Occipital lobe (tissue), 2 donors: ENCODE measurements around the gene TTLL10. TPM values are rescaled to one million over a fixed set of nuclear protein-coding genes. Genes with fewer than 3 reads are reported as not detected.
A peak's percentile ranks its signal among the peaks of the same experiment; 100 is the strongest.
"Not testable (repeated sequence)": the region's sequence is repeated elsewhere in the genome, so short reads cannot be mapped to it uniquely, and the experiment has no call there.

Experiments used
- DNase-seq: peaks from one replicate; lab custom pipeline; 2025; lab: John Stamatoyannopoulos, UW
- total RNA-seq: library from RNA; depleted of rRNA; stranded (reverse); fragments of >200 nt; gene quantifications from one replicate; pipeline ENCODE4 v1.2.3, GENCODE V29; 2014

TTLL10 gene
- total RNA-seq, 1 donor from 2014 or later: not detected

DNA sequence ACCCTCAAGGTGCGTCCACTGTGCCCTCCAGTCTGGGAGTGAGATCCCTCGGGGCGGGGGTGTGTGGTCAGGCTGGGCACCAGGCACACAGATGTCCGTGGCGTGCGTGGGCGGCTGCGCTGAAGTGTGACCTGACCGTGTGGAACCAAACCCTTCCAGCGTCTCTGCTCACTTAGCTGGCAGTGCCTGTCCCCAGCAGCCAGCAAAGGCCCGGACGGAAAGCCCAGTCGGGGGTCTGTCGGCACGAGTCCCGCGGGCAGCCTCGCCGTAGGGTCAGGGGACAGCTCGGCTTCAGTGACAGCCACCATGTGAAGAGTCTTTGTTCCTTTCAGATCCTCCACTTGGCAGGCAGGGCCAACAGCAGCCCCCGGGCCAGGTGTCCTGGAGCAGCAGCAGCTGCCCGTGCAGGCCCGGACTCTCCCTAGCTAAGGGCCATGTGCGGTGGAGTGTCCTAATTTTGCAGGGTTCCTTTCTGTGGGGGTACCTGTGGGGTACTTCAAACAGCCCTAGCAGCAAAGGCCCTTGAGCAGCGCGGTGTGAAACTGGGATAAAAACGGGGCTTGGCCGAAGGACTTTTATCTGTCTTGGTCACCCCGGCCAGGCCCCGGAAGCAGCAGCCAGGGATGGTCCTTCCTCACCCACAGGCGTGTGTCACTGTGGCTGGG is 11.6 kb downstream of the TTLL10 start:
- peak; percentile 14 for DNase-seq

DNA sequence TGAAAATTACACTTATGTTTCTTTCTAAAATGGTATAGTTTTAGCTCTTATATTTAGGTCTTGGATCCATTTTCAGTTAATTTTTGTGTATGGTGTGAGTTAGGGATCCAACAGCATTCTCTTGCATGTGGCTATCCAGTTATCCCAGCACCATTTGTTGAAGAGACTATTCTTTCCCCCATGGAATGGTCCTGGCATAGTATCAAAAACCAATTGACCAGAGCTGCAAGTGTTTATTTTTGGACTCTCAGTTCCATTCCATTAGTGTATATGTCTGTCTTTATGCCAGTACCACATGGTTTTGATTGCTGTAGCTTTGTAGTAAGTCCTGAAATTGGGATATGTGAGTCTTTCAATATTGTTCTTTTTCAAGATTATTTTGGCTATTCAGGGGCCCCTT is 14.3 kb downstream of the TTLL10 start:
- DNase-seq: no peak

DNA sequence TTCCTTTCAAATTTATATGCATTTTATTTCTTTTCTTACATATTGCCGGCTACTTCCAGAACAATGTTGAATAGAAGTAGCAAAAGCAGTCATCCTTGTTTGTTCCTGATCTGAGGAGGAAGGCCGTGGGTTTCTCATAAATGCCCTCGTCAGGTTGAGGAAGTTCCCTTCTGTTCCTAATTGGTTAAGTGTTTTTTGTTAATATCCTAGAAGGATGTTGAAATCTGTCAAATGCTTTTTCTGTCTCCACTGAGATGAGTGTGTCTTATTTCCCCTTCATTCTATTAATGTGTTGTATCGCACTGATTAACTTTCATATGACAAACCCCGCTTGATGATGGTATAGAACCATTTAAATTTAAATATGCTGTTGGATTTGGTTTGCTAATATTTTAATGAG is 15.4 kb downstream of the TTLL10 start:
- no peak for DNase-seq

DNA sequence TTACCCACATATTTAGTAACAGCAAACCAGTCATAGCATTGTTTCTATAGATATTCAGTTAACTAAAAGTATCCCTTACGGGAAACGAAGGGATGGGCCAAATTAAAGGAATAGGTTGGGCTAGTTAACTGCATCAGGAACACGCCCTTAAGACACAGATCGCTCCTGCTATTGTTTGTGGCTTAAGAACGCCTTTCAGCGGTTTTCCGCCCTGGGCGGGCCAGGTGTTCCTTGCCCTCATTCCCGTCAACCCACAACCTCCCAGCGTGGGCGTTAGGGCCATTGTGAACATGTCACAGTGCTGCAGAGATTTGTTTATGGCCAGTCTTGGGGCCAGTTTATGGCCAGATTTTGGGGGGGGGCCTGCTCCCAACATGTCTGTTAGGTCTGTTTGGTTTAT is 18.1 kb downstream of the TTLL10 start:
- no peak for DNase-seq

DNA sequence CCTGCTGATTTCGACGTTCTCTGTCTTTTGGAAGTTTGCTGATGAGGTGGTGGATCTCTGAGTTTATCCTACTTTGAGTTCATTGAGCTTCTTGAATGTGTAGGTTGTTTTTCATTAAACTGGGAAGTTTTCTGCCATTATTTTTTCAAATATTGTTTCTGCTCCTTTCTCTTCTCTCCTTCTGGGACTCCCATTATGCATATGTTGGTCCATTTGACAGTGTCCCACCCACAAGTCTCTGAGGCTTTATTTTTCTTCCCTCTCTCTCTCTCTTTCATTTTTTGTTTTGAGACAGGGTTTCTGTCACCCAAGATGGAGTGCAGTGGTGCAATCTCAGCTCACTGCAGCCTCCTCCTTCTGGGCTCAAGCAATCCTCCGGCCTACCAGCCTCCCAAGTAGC is 21.0 kb downstream of the TTLL10 start:
- DNase-seq: no peak

DNA sequence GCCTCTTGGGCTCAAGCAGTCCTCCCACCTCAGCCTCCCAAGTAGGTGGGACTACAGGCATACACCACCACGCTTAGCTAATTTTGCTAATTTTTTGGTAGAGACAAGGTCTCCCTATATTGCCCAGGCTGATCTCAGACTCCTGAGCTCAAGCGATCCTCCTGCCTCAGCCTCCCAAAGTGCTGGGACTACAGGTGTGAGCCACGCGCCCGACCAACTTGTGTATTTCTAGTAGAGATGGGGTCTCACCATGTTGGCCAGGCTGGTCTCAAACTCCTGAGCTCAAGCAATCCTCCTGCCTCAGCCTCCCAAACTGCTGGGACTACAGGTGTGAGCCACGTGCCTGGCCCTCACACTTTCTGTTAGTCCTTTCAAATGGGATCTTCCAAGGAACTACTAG is 22.0 kb downstream of the TTLL10 start:
- not testable (repeated sequence) for DNase-seq

DNA sequence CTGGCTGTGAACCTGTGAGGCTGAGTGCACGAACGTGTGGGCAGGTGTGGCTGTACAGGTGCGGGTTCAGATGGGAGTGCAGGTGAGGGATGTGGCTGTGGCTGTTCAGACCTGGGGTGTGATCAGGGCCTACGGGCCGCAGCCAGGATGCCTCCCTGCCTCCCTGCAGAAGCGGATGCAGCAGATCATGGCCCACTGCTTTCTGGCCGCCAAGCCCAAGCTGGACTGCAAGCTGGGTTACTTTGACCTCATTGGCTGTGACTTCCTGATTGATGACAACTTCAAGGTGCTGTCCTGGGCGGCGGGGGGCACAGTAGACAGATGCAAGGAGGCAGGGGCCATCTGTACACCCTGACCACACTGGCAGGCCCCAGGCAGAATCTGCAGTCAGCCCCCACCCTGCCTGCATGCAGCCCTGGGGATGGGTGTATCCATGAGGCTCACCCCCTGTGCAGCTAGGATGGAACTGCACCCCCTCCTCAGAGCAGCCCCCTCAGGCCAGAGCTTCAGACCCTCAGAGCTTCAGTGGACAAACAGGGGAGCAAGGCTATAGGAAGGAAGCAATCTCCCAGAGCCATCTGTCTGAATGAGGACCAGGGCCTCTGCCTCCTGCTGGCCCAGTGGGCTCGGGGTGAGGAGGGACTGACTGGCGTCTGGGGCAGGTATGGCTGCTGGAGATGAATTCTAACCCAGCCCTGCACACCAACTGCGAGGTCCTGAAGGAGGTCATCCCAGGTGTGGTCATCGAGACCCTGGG is 22.9 kb downstream of the TTLL10 start:
- no peak for DNase-seq

DNA sequence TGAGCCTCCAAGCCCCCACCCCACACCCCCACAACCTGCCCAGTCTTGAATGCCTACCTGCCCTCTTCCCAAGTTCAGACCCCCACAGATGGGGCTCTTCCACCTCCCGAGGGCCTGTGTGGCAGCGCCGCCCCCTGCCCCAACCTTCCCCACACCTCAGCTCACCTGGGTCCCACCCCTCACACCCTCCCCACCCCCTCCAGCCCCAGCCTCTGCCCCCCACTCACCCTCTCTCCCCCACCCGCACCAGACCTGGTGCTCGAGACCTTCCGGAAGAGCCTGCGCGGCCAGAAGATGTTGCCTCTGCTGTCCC is 23.5 kb downstream of the TTLL10 start:
- no peak for DNase-seq

DNA sequence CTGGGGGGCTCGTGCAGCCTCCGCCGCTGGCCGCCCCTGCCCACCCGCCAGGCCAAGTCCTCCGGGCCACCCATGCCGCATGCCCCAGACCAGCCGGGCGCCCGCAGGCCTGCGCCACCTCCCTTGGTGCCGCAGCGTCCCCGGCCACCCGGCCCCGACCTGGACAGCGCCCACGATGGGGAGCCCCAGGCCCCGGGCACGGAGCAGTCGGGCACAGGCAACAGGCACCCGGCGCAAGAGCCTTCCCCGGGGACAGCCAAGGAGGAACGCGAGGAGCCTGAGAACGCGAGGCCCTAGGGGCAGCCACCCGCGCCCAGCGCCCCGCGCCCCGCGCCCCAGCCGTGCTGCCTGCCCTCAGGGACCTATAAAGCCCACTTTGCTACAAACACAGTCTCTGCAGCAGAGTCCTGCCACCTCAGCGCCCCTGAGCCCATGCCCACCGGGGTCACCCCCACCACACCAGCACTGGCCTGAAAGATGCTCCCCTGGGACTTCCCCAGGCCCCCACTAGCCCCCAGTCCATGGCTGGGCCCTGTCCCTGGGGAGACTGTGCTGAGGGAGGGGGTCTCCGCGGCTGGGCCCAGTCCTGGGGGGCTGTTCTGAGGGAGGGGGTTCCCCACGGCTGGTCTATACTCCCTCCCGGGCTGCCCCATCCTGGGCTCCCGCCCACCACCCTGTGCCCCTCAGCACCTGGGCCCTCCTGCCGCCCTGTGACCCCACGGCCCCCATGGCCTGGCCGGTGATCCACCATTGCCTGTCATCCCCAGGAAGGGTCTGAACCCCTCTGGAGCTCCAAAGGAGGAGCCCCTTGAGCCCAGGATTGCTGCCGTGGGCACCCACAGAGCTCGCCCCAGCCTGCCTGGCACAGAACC is 24.1 kb downstream of the TTLL10 start:
- DNase-seq: no peak

DNA sequence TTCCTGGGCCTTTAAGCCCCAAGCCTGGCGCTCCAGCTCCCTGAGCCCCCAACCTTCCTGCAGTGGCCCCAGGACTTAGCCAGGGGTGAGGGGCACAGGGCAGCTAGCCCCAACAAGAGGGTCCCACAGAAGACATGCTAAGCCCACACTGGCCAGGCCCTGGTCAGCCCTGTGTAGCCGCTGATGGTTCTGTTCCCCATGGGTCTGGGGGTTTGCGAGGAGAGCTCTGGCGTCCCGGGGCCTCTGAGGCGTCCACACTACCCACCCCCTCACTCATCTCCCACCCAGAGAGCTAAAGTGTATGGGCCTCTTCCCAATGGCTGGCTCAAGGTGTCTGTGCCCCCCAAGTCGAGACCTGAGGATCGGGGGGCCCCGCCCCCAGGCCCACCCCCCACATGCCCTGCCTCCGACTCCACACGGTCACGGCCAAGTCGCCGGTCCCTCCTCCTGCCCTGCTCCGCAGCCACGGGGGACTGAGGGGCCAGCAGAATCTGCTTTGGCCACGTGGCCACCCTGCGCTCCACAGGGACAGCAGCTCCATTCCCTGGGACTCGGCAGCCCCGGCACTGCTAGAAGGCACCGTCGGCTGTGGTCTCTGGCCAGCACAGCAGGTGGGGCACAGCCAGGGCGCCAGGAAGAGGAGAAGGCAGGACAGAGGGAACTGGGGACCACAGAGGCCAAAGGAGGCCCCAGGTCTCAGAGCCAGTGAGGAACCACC is 24.9 kb downstream of the TTLL10 start:
- DNase-seq: no peak

DNA sequence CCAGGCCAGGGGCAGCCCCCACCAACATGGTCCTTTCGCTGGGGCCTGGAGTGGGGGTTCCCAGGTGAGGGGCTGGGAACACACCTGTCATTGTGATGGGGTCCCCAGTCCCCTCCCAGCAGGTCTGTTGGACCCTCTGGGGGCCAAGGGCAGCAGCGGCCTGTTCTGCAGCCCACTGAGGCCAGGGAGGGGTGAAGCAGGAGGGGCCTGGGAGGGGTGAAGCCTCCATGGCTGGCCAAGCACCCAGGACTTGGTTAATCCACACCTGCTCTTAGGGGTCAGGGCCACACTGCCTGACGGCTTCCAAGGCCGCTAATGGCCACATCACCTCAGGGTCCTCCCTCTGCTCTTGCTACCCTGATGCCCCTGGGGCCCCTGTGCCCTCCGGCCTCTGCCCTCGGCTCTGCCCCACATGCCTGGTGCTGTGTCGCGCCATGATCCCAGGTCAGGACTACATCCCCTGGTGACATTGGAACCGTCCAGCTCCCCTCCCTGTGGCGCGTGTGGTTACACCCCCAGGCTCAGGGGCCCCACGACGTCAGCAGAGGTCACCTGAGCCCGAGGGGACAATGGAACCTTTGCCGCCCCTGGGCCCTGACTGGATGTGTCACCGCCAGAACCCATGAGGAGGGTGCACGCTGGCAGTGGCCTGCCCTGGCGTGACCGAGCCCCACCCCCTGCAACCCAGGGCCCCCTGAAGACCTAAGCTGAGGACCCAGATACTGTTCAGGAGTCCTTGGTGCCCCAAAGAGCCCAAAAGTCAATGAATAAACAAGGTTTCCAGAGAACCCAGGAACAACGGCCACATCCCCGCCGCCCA is 25.7 kb downstream of the TTLL10 start:
- DNase-seq: no peak

DNA sequence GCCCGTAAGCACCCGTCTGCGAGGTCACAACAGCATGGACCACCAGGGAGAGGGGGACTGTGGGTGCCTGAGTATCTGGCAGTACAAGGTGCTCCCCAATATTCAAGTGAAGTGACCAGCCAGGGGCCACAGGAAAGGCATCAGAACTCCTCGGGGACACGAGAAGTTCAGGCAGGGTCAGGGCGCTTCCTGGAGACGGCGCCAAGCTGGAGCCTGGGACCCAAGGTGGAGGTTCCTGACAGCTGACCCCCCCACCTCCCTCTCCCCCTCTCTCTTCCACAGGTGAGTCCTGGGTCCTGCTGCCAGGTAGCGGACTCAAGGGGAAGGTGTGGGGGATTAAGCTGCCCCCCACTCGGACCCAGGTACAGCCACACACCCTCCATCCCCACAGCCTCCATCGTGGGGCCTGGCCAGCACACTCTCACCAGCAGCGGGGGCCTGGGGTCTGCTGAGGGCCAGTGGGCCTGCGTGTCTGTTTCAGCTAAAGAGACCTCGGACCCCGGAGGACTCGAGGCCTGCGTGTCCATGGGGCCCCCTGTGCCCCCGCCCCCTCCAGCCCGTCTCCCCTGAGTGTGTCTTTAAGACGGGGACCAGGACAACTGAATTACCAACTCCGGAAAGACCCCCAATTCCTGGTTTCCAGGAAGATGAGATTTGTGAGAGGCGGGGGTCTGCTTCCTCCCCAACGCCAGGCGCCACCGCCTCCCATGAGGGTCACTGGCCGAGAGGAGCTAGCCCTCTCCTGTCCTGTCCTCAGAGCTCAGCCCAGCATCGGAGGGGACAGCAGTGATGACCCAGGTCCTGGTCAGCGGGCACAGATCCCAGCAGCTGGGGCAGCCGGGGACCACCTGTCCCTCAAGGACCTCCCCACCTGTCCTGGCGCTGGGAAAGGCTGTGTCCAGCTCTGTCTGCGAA is 26.5 kb downstream of the TTLL10 start:
- no peak for DNase-seq

DNA sequence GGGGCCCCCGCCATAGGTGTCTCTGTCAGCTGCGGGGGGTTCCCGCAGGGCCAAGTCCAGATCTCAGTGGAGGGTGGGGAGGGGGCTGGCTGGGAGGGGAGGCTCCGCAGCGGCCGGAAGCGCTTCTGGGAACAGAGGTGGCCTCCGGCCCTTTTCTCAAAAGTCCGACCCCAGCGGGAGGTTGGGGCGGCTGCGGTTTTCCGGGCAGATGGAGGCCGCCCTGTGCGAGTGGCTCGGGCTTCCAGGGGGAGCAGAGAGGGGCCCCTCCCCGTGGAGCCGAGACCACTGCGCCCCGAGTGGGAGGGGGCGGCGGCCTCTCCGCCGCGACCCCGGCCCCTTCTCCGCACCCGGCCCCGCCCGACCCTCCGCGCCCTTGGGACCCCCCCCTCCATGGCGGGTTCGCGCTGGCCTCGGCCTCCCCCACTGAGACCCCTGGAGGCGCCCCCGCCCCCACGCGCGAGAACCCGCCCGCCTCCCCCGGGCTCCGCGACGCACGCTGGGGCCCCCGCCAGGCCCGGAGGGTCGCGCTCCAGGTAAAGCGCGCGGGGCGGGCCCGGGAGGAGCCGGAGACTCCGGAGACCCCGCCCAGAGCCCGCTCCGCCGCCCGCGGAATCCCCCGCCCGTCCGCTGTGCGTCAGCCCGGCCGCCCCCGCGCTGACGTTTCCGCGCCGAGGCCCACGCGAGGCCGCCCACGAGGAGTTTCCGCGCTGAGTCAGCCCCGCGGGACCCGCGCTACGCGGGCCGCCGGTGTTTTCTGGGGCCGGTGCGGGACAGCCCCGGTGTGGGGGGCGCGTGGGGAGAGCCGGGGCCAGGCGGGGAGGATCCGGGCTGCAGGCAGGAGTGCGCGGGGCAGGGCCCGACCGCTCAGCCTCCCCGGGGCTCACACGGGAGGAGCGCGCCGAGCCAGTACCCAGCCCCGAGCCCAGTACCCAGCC is 27.5 kb downstream of the TTLL10 start:
- no peak for DNase-seq

DNA sequence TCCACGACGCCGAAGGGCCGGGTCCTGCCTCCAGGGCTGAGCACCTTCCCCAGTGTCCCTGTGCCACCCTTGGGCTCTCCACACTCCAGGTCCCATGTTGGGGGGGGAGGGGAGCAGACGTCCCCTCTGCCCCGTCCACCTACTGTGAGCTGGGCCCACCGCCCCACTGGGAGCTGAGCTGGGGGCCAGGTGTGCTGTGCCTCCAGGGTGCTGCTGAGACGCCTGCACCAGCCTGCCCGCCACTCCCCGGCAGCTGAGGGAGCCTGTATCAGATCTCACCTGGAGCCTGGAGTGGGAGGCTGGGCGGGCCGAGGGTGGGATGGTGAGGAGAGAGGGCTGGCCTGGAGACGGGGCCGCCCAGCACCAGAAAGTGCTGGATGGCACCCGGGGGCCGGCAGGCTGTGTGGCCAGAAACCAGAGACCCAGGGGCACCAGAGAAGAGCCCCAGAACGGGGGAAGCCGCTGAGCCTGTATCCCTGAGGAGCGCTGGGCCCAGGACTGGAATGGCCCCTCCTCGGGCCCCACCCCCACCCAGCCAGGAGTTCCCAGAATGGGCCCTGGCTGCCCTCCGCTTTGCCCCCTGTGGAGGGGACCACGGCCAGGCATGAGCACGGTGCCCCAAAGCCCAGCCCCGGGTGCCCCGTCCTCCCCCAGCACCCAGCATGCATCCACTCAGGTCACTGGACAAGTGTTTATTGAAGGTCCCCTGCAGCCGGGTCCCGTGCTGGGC is 29.3 kb downstream of the TTLL10 start:
- DNase-seq: no peak

DNA sequence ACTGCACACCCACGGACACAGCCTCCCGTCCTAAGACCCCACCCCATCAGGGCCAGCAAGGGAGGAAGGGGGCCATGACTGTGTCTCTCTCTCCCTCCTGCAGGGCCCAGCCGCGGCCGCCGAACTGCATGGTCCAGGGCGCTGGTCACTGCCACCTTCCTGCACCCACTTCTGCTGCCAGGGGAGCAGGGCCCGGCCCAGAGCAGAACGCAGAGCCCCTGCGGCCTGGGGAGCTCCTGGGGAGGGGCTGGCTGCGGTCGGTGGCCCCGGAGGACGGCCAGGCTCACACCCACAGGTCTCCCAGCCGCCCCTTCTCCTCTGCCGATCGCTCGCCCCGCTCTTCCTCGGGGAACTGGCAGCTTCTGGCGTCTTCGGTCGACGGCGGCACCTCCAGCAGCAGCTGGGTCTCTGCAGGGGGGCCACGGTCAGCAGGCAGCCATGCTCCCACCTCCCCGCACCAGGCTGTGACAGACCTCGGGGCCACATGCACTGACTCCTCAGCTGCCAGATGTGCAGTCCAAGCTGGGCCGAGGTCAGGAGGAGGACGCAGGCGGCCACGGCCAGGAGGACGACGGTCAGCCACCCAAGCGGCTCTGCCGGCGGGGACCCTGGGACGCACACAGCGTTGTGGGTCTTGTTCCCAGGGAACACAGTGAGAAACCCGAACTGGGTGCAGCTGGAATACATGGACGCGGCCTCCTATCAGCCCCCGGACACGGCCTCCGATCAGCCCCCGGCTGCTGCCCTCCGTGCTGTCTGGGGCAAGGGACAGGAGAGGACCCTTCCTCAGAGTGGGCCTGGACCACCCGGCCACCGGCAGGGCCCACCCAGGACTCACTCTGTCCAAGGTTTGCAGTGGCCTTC is 30.1 kb downstream of the TTLL10 start:
- no peak for DNase-seq

DNA sequence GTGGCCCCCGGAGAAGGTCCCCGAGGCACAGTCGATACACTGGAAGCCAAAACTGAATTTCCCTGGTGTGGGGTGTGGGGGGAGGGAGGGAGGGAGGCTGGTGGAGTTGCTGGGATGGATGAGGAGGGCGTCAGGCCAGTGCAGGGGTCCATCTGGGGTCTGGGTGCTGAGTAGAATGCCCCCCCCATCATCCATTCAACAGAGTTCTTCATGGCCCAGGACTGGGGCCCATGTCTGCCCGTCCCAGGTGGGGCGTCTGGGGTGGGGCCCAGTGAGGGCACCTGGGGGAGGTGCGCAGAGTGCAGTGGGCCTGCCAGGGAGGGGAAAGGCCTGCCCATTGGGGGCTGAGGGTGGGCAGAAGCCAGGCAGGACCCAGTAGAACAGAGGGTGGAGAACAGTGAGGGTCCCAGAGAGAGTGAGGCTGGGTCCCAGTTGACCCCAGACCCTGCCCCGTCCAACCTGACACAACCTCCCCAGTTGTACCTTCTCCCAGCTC is 30.8 kb downstream of the TTLL10 start:
- DNase-seq: no peak
